Upper lobe of right lung (tissue), 1 donor: ENCODE data around the gene RGS3. TPM values are rescaled to one million over a fixed set of nuclear protein-coding genes. Genes with fewer than 3 reads are reported as not detected.

Experiments
- ATAC-seq: fragments of 200-7000 bp; cut with Tn5 transposase; one replicate; pipeline ENCODE4 v1.9.1; 2020; ENCODE audit warnings: mild to moderate bottlenecking, moderate library complexity
- DNase-seq: peaks from one replicate; pipeline ENCODE4 v3.0.0-alpha.2; 2020
- H3K27ac ChIP-seq: fragments of 200-600 bp; one replicate; pipeline ENCODE4 v1.8.0; 2022
- H3K27me3 ChIP-seq: fragments of 200-600 bp; one replicate; pipeline ENCODE4 v1.8.0; 2022; ENCODE audit warnings: mild to moderate bottlenecking
- H3K36me3 ChIP-seq: fragments of 200-600 bp; one replicate; pipeline ENCODE4 v1.8.0; 2022
- H3K4me1 ChIP-seq: fragments of 200-600 bp; one replicate; pipeline ENCODE4 v1.8.0; 2022
- H3K4me3 ChIP-seq: fragments of 200-600 bp; one replicate; pipeline ENCODE4 v1.8.0; 2022; ENCODE audit warnings: mild to moderate bottlenecking
- H3K9me3 ChIP-seq: fragments of 200-600 bp; one replicate; pipeline ENCODE4 v1.8.0; 2022
- intact Hi-C: fragments of 100-400 bp; cut with DNase I; formaldehyde crosslinking; loops from one replicate; pipeline ENCODE4 v1.11.0; 2022
- total RNA-seq: library from RNA; stranded (reverse); fragmentation: NEBNext Ultra II Directional; extraction: Animal tissue kit (Norgen Biotek cat#: 25700); gene quantifications from one replicate; pipeline ENCODE4 v1.2.1, GENCODE V29; 2021
- TF ChIP-seq, protein P1 (sequence below): fragments of 200-600 bp; IDR thresholded peaks from one replicate; pipeline ENCODE4 v1.8.0; 2022; ENCODE audit warnings: antibody characterized with exemption
- donor health status: DM: no; HTN: yes; CAD: no; lungs with severe emphysema.

Gene RGS3
- total RNA-seq, 1 donor from 2014 or later, result 71.1 TPM

DNA sequence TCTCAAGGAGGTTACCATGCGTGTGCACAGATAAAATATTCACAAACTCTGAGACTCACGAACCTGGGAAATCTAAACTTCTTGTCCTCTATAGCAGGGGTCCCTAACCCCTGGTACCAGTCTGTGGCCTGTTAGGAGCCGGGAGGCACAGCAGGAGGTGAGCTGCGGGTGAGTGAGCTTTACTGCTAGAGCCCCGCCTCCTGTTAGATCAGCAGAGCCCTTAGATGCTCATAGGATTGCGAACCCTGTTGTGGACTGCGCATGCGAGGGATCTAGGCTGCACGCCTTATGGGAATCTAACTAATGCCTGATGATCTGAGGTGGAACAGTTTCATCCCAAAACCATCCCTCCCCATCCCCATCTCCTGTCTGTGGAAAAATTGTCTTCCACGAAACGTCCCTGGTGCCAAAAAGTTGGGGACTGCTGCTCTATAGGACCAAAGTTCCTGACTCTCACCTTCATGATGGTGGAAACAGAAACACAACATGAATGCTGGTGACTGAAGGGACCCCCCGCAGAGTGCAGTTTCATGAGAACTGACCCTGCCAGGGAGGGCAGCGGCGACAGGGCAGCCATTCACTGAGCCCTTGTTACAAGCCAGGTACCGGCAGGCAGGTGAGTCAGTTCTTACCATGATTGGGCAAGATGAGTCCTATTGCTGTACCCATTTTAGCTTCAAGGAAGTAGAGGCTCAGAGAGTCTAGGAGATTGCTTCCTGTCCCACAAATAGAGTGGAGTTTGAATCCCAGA lies 181.9 kb downstream of the RGS3 start:
- Histone ChIP-seq H3K9me3 (no peaks in the 10 kb centered on the region), H3K4me3 (no peak overlapping the region), H3K36me3 (no peaks in the 10 kb centered on the region), H3K27me3 (no peaks in the 10 kb centered on the region), H3K27ac (no peak overlapping the region), H3K4me1 (no peaks in the 10 kb centered on the region)
- ATAC-seq (no peak), DNase-seq (peak; percentile 26)
- TF ChIP-seq, protein P1, sequence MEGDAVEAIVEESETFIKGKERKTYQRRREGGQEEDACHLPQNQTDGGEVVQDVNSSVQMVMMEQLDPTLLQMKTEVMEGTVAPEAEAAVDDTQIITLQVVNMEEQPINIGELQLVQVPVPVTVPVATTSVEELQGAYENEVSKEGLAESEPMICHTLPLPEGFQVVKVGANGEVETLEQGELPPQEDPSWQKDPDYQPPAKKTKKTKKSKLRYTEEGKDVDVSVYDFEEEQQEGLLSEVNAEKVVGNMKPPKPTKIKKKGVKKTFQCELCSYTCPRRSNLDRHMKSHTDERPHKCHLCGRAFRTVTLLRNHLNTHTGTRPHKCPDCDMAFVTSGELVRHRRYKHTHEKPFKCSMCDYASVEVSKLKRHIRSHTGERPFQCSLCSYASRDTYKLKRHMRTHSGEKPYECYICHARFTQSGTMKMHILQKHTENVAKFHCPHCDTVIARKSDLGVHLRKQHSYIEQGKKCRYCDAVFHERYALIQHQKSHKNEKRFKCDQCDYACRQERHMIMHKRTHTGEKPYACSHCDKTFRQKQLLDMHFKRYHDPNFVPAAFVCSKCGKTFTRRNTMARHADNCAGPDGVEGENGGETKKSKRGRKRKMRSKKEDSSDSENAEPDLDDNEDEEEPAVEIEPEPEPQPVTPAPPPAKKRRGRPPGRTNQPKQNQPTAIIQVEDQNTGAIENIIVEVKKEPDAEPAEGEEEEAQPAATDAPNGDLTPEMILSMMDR, result no peak
- intact Hi-C loops, result no loop called here

DNA sequence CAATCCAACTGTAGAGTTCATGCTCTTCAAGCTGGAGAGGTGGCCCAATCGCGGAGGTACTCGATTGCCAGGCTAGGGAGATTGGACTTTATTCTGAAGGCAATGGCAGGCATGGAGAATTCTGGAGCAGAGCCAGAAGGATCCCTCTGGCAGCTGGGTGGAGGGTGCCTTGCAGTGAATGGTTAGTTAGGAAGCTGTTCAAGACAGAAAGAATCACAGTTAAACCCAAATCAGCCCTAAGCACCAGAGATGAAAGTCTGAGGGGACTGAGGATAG lies 182.4 kb downstream of the RGS3 start:
- TF ChIP-seq, protein P1, result no peak

DNA sequence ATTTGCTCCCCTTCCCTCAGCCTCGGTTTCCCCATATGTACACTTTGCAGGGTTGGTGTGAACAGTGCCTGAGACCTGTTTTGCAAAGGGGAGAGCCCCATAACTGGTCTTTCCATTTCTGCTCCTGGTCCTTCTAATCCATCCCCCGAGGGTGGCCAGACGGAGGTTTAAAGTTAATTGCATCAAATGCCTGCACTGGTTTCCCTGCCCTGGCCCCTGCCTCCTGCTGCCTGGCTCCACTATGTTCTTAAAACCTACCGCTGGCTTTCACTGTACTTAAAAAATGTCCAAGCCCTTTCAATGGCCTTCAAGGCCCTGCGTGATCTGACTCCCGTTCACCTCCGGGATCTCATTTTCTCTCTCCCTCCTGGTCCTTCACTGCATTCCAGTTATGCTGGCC lies 183.0 kb downstream of the RGS3 start:
- ATAC-seq (no peak), DNase-seq (peak; percentile 34)
- intact Hi-C loops, result no loop called here
- TF ChIP-seq, protein P1, result no peak
- Histone ChIP-seq H3K9me3 (no peaks in the 10 kb centered on the region), H3K27me3 (no peaks in the 10 kb centered on the region), H3K4me1 (no peaks in the 10 kb centered on the region), H3K36me3 (no peaks in the 10 kb centered on the region), H3K4me3 (no peak overlapping the region), H3K27ac (no peak overlapping the region)

More for the DNA sequence above, 182.4 kb downstream of the RGS3 start:
- no peak overlapping the region for H3K4me3 ChIP-seq
- intact Hi-C loops, result no loop called here
- peak; percentile 9 for DNase-seq
- no peaks in the 10 kb centered on the region for H3K36me3 ChIP-seq
- no peaks in the 10 kb centered on the region for H3K27me3 ChIP-seq
- no peaks in the 10 kb centered on the region for H3K9me3 ChIP-seq
- H3K27ac ChIP-seq, result no peak overlapping the region
- no peak for ATAC-seq
- H3K4me1 ChIP-seq, result no peaks in the 10 kb centered on the region

Other genes starting within 250 kb of the RGS3 start
- 60.6 TPM for gene FKBP15, start 242.4 kb upstream of the RGS3 start, total RNA-seq
- gene SLC31A1, start 242.2 kb upstream of the RGS3 start, total RNA-seq, result 43.4 TPM
- 29.5 TPM for gene CDC26, start 188.2 kb upstream of the RGS3 start, total RNA-seq
- gene PRPF4, start 188.1 kb upstream of the RGS3 start, total RNA-seq, result 13.2 TPM
- gene RNF183, start 160.4 kb upstream of the RGS3 start, total RNA-seq, result not detected
- 2.6 TPM for gene WDR31, start 123.5 kb upstream of the RGS3 start, total RNA-seq
- 10.8 TPM for gene BSPRY, start 114.2 kb upstream of the RGS3 start, total RNA-seq
- 10.4 TPM for gene HDHD3, start 86.7 kb upstream of the RGS3 start, total RNA-seq
- 37.7 TPM for gene ALAD, start 62.4 kb upstream of the RGS3 start, total RNA-seq
- 31.0 TPM for gene POLE3, start 53.1 kb upstream of the RGS3 start, total RNA-seq
- gene C9orf43, start 53.0 kb upstream of the RGS3 start, total RNA-seq, result not detected